ENCODE data around the gene PRPH. TPM values are rescaled to one million over a fixed set of nuclear protein-coding genes. Genes with fewer than 3 reads are reported as not detected.
A peak's percentile ranks its signal among the peaks of the same experiment; 100 is the strongest.

PRPH gene
- total and polyA plus RNA-seq, 9 of the 15 experiments (the other 6 are each of a cell fraction or from before 2014, with no cell fraction given) = 0.27 to 1.9 (median 1.3) TPM; not detected in 1

DNA sequence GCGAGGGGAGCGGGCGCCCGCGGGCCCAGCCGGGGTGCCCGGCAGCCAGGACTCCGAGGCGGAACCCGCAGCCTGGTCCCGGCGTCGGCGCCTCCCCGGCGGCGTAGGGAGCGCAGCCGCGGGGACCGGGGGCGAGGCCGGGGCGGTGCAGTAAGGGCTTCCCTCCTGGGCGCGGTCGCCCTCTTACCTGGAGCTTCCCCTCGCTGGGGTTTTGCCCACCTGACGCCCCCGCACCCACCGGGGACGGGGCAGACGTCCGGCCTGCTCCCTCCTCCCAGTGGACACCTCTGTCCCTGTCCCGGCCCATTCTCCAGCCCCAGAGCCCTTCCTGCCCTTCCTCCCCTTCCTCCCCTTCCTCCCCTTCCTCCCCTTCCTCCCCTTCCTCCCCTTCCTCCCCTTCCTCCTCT, 30.5 kb upstream of the PRPH start (continued):
- TF ChIP-seq, protein P1, sequence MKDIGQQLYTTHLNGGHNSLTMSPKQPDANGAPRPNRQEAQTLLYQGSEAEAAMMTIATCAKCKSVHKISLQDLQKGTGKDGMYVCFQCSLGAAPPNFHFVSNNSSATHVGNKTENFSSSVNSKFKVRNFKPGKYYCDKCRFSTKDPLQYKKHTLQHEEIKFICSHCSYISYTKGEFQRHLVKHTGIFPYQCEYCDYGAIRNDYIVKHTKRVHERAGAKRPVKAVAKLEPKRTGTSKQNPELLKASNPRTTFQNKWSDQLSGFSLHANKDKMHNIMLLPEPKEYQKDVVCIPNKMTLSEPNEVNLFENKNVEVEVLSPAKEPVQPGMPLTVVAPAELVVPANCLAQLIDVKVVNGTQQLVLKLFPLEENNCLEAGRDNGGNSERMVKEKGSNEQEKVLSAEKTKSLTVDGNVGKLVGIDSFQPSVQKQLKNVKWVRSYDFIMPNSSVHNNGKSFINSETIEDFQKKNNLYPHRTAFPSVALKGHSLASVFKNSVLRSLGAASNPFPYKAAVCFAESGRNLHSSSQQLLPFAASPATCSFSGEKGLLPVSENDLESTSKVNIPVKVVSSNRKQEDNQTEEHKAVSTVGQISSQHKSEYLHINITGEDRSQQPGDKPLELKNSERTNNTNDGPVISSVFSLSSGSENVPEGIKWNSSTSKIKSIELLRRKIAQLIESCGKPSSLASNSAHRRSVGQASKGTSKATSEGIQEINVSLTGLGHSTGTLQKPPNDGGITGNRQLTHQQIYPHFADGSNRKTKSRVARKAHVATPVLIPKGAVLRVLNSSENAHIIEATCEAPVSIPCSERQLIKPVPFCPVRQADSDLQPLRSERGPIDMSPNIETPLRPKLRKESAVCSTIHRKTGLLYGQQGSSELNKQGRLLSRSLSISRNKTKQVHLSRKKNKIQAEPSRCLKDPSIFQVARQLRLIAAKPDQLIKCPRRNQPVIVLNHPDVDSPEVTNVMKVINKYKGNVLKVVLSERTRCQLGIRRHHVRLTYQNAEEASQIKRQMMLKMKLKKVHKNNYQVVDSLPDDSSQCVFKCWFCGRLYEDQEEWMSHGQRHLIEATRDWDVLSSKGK (CRISPR knock-in tag; IDR thresholded peaks at IDR 0.05) = no peak
- TF ChIP-seq HDAC1 (IDR thresholded peaks at IDR 0.05) (peak in 1 of 2 experiments; percentile 82; a peak in 2 of 4 replicates), LARP7 (IDR thresholded peaks at IDR 0.05) (no peak), HNRNPLL (IDR thresholded peaks at IDR 0.05; ENCODE audit: low read depth, low read length, poor library complexity, severe bottlenecking) (no peak), POLR3G (IDR thresholded peaks at IDR 0.05; ENCODE audit: extremely low read depth, insufficient read length, insufficient replicate concordance) (no peak), SMARCC2 (IDR thresholded peaks at IDR 0.05; ENCODE audit: low read depth) (no peak), MAFF (IDR thresholded peaks at IDR 0.05; ENCODE audit: low read length) (no peak), BRD9 (IDR thresholded peaks at IDR 0.05; ENCODE audit: low read depth, partially characterized antibody) (no peak), MEF2A (IDR thresholded peaks at IDR 0.05; ENCODE audit: control insufficient read depth, low read depth, low read length) (no peak), ESRRA (IDR thresholded peaks at IDR 0.05; ENCODE audit: borderline replicate concordance, low read depth) (no peak), GABPB2 (CRISPR knock-in tag; conservative IDR thresholded peaks at IDR 0.05) (no peak), ZC3H8 (IDR thresholded peaks at IDR 0.05) (no peak)
- TF ChIP-seq, protein P2, sequence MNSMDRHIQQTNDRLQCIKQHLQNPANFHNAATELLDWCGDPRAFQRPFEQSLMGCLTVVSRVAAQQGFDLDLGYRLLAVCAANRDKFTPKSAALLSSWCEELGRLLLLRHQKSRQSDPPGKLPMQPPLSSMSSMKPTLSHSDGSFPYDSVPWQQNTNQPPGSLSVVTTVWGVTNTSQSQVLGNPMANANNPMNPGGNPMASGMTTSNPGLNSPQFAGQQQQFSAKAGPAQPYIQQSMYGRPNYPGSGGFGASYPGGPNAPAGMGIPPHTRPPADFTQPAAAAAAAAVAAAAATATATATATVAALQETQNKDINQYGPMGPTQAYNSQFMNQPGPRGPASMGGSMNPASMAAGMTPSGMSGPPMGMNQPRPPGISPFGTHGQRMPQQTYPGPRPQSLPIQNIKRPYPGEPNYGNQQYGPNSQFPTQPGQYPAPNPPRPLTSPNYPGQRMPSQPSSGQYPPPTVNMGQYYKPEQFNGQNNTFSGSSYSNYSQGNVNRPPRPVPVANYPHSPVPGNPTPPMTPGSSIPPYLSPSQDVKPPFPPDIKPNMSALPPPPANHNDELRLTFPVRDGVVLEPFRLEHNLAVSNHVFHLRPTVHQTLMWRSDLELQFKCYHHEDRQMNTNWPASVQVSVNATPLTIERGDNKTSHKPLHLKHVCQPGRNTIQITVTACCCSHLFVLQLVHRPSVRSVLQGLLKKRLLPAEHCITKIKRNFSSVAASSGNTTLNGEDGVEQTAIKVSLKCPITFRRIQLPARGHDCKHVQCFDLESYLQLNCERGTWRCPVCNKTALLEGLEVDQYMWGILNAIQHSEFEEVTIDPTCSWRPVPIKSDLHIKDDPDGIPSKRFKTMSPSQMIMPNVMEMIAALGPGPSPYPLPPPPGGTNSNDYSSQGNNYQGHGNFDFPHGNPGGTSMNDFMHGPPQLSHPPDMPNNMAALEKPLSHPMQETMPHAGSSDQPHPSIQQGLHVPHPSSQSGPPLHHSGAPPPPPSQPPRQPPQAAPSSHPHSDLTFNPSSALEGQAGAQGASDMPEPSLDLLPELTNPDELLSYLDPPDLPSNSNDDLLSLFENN (IDR thresholded peaks at IDR 0.05; ENCODE audit: low read depth in 2 of 2, low read length in 2 of 2) = no peak
- TF ChIP-seq, protein P3, sequence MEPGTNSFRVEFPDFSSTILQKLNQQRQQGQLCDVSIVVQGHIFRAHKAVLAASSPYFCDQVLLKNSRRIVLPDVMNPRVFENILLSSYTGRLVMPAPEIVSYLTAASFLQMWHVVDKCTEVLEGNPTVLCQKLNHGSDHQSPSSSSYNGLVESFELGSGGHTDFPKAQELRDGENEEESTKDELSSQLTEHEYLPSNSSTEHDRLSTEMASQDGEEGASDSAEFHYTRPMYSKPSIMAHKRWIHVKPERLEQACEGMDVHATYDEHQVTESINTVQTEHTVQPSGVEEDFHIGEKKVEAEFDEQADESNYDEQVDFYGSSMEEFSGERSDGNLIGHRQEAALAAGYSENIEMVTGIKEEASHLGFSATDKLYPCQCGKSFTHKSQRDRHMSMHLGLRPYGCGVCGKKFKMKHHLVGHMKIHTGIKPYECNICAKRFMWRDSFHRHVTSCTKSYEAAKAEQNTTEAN (CRISPR knock-in tag; IDR thresholded peaks at IDR 0.05) = peak; percentile 7; the same call in 1 of the 2 replicates
- TF ChIP-seq, protein P4, sequence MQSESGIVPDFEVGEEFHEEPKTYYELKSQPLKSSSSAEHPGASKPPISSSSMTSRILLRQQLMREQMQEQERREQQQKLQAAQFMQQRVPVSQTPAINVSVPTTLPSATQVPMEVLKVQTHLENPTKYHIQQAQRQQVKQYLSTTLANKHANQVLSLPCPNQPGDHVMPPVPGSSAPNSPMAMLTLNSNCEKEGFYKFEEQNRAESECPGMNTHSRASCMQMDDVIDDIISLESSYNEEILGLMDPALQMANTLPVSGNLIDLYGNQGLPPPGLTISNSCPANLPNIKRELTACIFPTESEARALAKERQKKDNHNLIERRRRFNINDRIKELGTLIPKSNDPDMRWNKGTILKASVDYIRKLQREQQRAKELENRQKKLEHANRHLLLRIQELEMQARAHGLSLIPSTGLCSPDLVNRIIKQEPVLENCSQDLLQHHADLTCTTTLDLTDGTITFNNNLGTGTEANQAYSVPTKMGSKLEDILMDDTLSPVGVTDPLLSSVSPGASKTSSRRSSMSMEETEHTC (IDR thresholded peaks at IDR 0.05) = no peak
- TF ChIP-seq, protein P5, sequence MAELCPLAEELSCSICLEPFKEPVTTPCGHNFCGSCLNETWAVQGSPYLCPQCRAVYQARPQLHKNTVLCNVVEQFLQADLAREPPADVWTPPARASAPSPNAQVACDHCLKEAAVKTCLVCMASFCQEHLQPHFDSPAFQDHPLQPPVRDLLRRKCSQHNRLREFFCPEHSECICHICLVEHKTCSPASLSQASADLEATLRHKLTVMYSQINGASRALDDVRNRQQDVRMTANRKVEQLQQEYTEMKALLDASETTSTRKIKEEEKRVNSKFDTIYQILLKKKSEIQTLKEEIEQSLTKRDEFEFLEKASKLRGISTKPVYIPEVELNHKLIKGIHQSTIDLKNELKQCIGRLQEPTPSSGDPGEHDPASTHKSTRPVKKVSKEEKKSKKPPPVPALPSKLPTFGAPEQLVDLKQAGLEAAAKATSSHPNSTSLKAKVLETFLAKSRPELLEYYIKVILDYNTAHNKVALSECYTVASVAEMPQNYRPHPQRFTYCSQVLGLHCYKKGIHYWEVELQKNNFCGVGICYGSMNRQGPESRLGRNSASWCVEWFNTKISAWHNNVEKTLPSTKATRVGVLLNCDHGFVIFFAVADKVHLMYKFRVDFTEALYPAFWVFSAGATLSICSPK (IDR thresholded peaks at IDR 0.05; ENCODE audit: borderline replicate concordance) = no peak

Data from K562 (cell line).